Measurements from ENCODE around the gene RAPGEF1.
"Not testable (repeated sequence)": the region's sequence is repeated elsewhere in the genome, so short reads cannot be mapped to it uniquely, and the experiment has no call there.

Gene RAPGEF1

GRCh38 chr9:131550465-131550864, 189.4 kb downstream of the RAPGEF1 start:
- DNase-seq, result not testable (repeated sequence)

GRCh38 chr9:131549186-131549585, 190.7 kb downstream of the RAPGEF1 start:
- not testable (repeated sequence) for DNase-seq

- peak; percentile 58 for DNase-seq
These were observed 193.4 kb downstream of the RAPGEF1 start for GRCh38 chr9:131546336-131547084.

- no peak for DNase-seq
These were observed 194.0 kb downstream of the RAPGEF1 start for GRCh38 chr9:131545786-131546335.

DNA sequence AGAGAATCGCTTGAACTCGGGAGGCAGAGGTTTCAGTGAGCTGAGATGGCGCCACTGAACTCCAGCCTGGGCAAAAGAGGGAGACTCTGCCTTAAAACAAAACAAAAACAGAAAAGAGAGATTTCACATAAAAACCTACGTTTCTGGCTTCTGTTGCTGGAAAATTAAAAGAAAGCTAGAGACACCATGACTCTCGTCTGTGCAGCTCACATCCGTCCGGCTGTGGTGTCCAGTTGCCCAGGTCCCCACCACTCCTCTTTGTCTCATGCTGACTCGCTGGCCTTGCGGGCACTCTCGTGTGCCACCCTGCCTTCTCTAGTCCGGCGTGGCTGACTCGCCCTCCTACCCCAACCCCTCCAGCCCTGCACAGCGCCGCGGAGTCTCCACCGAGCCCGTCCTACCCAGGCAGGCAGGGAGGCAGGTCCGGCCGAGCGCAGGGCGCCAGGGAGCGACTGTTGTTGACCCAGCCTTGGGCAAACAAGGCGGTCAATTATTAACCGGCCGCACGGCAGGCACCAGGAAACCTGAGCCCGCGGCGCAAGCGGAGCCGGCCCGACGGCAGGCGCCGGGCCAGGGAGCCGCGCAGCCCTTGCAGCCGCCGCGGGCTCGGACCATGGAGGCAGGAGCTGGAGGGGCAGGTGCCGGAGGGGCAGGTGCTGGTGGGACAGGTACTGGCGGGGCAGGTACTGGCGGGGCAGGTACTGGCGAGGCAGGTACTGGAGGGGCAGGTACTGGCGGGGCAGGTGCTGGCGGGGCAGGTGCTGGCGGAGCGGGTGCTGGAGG, 194.7 kb downstream of the RAPGEF1 start, which contains the start of gene PRRT1B:
TSS of gene PRRT1B (plus strand) at position 521 of the 783 bp plus-strand sequence. CDS start at position 614, 93 bp downstream.
- DNase-seq, result peak; percentile 77

- DNase-seq, result no peak
These were observed 196.7 kb downstream of the RAPGEF1 start for GRCh38 chr9:131543141-131543540.

DNA sequence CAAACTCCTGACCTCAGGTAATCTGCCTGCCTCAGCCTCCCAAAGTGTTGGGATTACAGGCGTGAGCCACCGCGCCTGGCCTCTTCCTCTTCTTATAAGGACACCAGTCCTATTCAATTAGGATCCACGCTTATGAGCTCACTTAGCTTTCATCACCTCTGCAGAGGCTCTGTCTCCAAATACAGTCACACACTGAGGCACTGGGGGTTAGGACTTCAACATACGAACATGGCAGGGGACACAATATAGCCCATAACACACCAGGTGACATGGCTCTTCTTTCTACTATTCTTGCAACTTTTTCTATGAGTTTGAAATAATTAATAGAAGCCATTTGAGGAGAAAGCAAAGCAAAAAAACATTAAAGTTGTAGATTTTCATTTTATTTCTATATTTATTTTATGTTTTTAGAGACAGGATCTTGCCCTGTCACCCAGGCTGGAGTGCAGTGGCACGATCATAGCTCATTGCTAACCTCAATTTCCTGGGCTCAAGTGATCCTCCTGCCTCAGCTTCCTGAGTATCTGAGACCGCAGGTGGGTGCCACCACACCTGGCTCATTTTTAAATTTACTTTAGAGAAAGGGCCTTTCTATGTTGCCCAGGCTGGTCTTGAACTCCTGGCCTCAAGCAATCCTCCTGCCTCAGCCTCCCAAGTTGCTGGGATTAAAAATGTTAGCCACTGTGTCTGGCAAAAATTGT, 200.5 kb downstream of the RAPGEF1 start:
- DNase-seq, result no peak

DNA sequence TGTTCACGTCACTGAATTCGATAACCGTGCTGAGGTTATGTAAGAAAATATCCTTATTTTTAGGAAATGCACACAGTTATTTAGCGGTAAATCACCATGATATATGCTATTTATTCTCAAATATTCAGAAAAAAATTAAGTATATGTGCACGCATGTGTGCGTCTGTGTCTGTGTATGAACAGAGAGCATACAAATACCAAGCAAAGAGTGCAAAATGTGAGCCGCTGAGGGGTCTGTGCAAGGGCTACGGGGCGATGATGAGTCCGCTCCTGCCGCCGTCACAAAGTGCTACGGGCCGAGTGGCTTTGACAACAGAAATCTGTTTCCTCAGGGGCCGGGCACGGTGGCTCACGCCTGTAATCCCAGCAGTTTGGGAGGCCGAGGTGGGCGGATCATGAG, 201.9 kb downstream of the RAPGEF1 start:
- no peak for DNase-seq

GRCh38 chr9:131534721-131535237, 205.1 kb downstream of the RAPGEF1 start:
- DNase-seq, result peak; percentile 60

DNA sequence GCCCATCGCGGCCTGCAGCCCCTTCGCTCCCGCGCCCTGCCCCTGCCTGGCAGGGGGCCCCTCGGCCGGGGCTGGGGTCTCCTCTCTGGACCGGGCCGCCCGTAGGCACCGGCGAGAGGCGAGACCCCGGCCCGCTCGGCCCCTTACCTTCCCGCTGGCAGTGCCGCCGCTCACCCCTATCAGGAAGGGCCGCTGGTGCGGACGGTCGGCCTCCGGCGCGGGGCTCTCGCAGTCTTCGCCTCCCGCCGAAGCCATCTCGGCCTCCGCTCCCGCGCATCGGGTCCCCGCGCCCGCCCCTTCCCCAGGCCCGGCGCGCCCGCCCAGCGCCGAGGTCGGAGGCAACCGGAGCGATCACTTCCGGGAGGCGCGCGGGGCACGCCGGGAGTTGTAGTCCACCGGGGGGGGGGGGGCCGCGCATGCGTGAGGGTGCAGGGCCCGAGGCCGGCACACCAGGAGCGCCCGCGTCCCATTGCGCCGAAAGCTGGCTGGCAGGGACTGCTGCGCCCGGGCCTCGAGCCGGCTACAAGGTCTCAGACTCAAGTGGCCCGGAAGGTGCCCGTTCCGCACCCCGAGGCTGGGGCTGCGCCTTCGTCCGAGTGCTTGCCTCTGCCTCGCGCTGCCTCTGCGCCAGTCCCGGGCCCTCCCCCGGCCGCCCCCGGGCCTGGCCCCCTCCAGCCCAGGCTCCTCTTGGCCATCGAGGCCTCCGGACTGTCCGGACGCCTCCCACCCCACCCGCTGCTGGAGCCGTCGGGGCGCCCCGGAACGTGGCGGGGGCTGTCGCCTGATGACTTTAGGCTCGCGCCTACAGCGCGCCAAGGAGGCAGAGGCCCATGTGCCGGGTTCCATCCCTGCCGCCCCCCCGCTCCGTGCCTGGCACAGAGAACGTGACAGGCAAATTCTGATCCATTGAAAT, 208.7 kb downstream of the RAPGEF1 start, which contains the start of gene UCK1:
TSS of gene UCK1 (minus strand) at position 344 of the 913 bp plus-strand sequence. CDS start at position 255, 89 bp downstream.
- DNase-seq, result peak; percentile 86

GRCh38 chr9:131530546-131530919, 209.3 kb downstream of the RAPGEF1 start:
- DNase-seq, result peak; percentile 33

DNA sequence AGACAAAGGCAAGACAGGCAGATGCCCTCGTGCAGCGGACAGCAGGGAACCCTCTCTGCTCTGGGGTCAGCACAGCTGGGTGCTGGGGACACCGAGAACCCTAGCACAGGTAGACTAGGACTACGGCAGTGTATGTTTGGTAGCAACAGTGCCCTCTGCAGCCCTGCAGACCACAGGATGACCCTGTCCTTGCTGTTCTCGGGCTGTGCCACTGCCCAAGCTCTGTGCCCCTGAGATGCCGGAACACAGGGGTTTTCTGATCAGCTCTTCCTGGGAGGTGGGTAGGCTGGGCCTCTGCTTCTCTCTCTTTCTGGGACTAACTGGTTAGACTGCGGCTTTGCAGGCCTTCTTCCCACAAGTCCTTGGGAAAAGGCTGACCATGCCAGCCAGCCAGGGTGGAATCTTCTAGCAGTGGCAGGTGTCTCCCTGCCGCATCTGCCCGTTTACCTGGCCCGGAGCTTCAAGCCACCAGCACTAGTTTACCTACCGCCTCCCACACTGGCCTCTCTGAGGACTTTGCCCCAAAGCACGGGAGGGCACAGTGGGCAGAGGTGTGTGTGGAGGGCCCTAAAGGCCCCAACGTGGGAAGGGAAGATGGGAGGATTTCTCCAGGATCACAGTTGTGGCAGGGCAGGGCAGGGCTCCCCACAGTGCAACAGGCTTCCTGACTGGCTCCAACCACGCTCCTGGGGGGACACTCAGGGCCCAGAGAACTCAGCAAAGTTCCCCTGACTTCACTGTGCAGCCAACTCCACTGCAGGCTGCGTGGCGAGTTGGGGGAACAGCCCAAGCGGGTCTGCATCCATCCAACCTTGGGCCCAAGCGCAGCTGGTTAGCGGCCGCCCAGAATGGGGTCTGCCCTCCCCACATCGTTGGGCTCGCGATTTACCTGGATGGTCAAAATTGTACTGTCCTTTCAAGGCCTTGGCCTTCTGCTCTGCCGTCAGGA, 210.0 kb downstream of the RAPGEF1 start:
- no peak for DNase-seq

DNA sequence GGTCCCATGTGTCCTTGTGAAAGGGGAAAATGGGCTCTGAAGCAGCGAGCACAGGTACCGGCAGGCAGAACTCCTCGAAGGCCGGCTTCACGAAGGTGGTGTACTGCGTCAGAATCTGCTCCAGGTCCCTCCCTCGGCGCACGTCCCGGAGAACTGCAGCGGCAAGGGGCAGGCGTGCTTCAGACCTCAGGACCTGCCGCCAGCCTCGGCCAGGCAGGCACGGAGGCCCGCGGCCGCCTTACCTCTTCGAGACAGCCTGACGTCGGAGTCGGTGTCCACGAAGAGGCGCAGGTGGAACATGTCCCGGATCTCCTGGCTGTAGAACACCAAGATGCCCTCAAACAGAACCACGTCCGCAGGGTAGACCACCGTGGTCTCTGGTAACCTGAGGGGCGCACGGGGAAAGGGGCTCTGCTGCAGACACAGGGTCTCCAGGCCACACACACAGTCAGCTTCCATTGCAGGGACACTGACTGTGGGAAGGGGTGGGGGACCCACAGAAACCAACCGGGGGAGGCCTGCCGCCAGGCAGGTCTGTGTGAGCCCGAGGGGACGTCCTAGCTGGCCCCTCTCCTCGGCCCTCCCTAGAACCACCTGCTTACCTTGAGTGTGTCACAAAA, 210.9 kb downstream of the RAPGEF1 start:
- DNase-seq, result no peak

GRCh38 chr9:131528186-131528585, 211.7 kb downstream of the RAPGEF1 start:
- no peak for DNase-seq
